ENCODE data around the gene DPYSL4.

DNA sequence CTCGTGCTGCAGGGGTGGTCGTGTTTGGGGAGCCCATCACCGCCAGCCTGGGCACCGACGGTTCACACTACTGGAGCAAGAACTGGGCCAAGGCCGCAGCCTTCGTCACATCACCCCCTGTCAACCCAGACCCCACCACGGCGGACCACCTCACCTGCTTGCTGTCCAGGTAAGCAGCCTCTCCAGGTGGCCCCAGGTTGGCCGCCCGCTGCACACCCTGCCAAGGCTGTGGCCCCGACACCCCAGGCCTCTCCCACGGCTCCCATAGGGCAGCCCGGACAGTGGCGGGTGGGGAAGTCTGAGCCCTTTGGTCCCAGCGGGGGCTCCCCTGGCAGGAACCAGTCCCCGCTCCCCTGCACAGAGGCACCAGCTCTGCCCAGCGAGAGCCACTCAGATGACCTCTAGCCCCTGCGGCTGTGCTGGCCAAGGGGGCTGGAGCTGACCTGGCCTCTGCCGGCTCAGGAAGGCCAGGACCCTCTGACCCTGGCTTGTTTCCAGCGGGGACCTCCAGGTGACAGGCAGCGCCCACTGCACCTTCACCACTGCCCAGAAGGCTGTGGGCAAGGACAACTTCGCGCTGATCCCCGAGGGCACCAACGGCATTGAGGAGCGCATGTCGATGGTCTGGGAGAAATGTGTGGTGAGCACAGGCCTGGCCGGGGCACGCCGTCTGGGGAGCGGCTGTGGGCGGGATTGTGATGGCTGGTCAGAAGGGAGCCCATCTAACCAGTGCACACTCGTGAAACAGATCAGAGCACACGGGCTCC is 13.8 kb downstream of the DPYSL4 start:
- TF ChIP-seq, protein P1, sequence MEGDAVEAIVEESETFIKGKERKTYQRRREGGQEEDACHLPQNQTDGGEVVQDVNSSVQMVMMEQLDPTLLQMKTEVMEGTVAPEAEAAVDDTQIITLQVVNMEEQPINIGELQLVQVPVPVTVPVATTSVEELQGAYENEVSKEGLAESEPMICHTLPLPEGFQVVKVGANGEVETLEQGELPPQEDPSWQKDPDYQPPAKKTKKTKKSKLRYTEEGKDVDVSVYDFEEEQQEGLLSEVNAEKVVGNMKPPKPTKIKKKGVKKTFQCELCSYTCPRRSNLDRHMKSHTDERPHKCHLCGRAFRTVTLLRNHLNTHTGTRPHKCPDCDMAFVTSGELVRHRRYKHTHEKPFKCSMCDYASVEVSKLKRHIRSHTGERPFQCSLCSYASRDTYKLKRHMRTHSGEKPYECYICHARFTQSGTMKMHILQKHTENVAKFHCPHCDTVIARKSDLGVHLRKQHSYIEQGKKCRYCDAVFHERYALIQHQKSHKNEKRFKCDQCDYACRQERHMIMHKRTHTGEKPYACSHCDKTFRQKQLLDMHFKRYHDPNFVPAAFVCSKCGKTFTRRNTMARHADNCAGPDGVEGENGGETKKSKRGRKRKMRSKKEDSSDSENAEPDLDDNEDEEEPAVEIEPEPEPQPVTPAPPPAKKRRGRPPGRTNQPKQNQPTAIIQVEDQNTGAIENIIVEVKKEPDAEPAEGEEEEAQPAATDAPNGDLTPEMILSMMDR (IDR thresholded peaks at IDR 0.05), result no peak
- TF ChIP-seq POLR2A (IDR thresholded peaks at IDR 0.05), result no peak

All from adrenal gland (tissue), 5 donors.